Endothelial cell of umbilical vein (primary cell): ENCODE measurements around the gene TNFRSF19. TPM values are rescaled to one million over a fixed set of nuclear protein-coding genes. Genes with fewer than 3 reads are reported as not detected.

Source experiments
- BruUV-seq: library from RNA; stranded (reverse); fragments of 400-500 nt; replicated peaks from 2 replicates; lab custom pipeline; 2021; lab: Mats Ljungman, UMichigan
- CTCF ChIA-PET: fragments of 300-600, 350-600 bp; sonication (Branson Sonifier 250); formaldehyde crosslinking; loops from one replicate; lab custom pipeline; 2021; ENCODE audit warnings: antibody characterized with exemption, inconsistent platforms; lab: Charles Lee
- POLR2A ChIA-PET: fragments of 300-600, 350-600 bp; sonication (Branson Sonifier 250); formaldehyde crosslinking; loops from one replicate; lab custom pipeline; 2021; ENCODE audit warnings: antibody characterized with exemption, inconsistent platforms; lab: Charles Lee
- DNase-seq: peaks from one replicate; pipeline ENCODE4 v3.0.0-alpha.2; 2011; ENCODE audit warnings: low read depth, low spot score
- FAIRE-seq: peaks from 2 replicates; lab custom pipeline; 2011; peaks lifted over from hg19 to GRCh38; lab: Jason Lieb, UNC
- H2AFZ ChIP-seq: 2 replicates; pipeline ENCODE4 v1.6.0; 2012; ENCODE audit warnings: low read depth, low read length, control low read depth, inconsistent platforms
- H3K27ac ChIP-seq: 2 replicates; pipeline ENCODE4 v1.5.1; 2011; ENCODE audit warnings: low read depth, mild to moderate bottlenecking, control low read depth, low read length, moderate library complexity; ENCODE audit not compliant: insufficient read depth
- H3K27me3 ChIP-seq, 2 experiments: 2 replicates each; pipeline versions ENCODE4 v1.6.0 to v1.6.1; 2011; ENCODE audit warnings: low read length in 2 of 2, mixed read lengths in 1 of 2; ENCODE audit not compliant: control insufficient read depth in 2 of 2, insufficient read depth in 2 of 2
- H3K36me3 ChIP-seq, 2 experiments: 2 replicates in 1 of 2; 3 replicates in 1 of 2; pipeline ENCODE4 v1.5.1; 2011; ENCODE audit warnings: low read length in 2 of 2, mild to moderate bottlenecking in 1 of 2, moderate library complexity in 1 of 2; ENCODE audit not compliant: control insufficient read depth in 2 of 2, insufficient read depth in 2 of 2; ENCODE audit errors: extremely low read depth in 1 of 2
- H3K4me1 ChIP-seq: 3 replicates; pipeline ENCODE4 v1.5.1; 2011; ENCODE audit warnings: mild to moderate bottlenecking, low read length; ENCODE audit not compliant: control insufficient read depth, insufficient read depth; ENCODE audit errors: extremely low read depth
- H3K4me2 ChIP-seq: 2 replicates; pipeline ENCODE4 v1.6.1; 2011; ENCODE audit warnings: low read length, control low read depth, mixed read lengths; ENCODE audit not compliant: insufficient read depth
- H3K4me3 ChIP-seq, 3 experiments: fragments of 200-600 bp in 1 of 3; sonication (generic), shearing (Covaris generic) in 1 of 3; replicated peaks in 1 of 3; 2 replicates each; pipeline ENCODE4 v1.5.1; 2011 to 2016; ENCODE audit warnings: control low read depth in 3 of 3, low read length in 3 of 3, mild to moderate bottlenecking in 2 of 3, inconsistent platforms in 1 of 3, low read depth in 1 of 3, moderate library complexity in 1 of 3; ENCODE audit not compliant: insufficient read depth in 1 of 3
- H3K79me2 ChIP-seq: 2 replicates; pipeline ENCODE4 v1.6.0; 2012; ENCODE audit warnings: low read length, inconsistent platforms; ENCODE audit not compliant: control insufficient read depth, insufficient read depth
- H3K9ac ChIP-seq: replicated peaks from 2 replicates; pipeline ENCODE3; 2011; ENCODE audit warnings: low read length, control low read depth; ENCODE audit not compliant: insufficient read depth; ENCODE audit errors: extremely low read depth
- H3K9me1 ChIP-seq: replicated peaks from 3 replicates; pipeline ENCODE4 v1.6.0; 2011; ENCODE audit warnings: mild to moderate bottlenecking, low read length; ENCODE audit not compliant: control insufficient read depth, insufficient read depth; ENCODE audit errors: extremely low read depth
- H3K9me3 ChIP-seq: replicated peaks from 2 replicates; pipeline ENCODE4 v1.5.1; 2012; ENCODE audit warnings: low read length, inconsistent platforms; ENCODE audit not compliant: control insufficient read depth, insufficient read depth
- H4K20me1 ChIP-seq: replicated peaks from 2 replicates; pipeline ENCODE3; 2011; ENCODE audit warnings: mild to moderate bottlenecking, low read length; ENCODE audit not compliant: control insufficient read depth, insufficient read depth; ENCODE audit errors: extremely low read depth
- EZH2 ChIP-seq: IDR thresholded peaks from 2 replicates; pipeline ENCODE4 v1.6.1; 2012; ENCODE audit warnings: borderline replicate concordance, low read depth, mild to moderate bottlenecking, moderate library complexity, low read length, inconsistent platforms; ENCODE audit not compliant: severe bottlenecking
- FOS ChIP-seq: IDR thresholded peaks from 2 replicates; pipeline ENCODE4 v1.6.1; 2011; ENCODE audit warnings: mild to moderate bottlenecking, low read length, moderate library complexity, borderline replicate concordance; ENCODE audit not compliant: insufficient read depth
- GATA2 ChIP-seq: IDR thresholded peaks from 2 replicates; pipeline ENCODE4 v1.7.0; 2011; ENCODE audit warnings: low read depth, mild to moderate bottlenecking, moderate library complexity, mixed read lengths, low read length; ENCODE audit not compliant: insufficient read length, insufficient read depth
- JUN ChIP-seq: IDR thresholded peaks from 2 replicates; pipeline ENCODE4 v1.6.1; 2011; ENCODE audit warnings: borderline replicate concordance, low read depth; ENCODE audit not compliant: insufficient read length, insufficient read depth
- MYC ChIP-seq: IDR thresholded peaks from one replicate; pipeline ENCODE4 v1.6.1; 2011; ENCODE audit warnings: mild to moderate bottlenecking, low read depth, low read length
- POLR2A ChIP-seq: IDR thresholded peaks from 2 replicates; pipeline ENCODE4 v1.6.1; 2012; ENCODE audit warnings: low read depth, mild to moderate bottlenecking, control low read depth, low read length
- POLR2AphosphoS5 ChIP-seq: IDR thresholded peaks from 2 replicates; pipeline ENCODE4 v1.6.1; 2012; ENCODE audit warnings: low read depth, mild to moderate bottlenecking, control low read depth, low read length, moderate library complexity; ENCODE audit not compliant: insufficient read depth
- dilution Hi-C: fragments of 300-500 bp; cut with MboI; formaldehyde crosslinking; loops from one replicate; pipeline ENCODE4 v1.15.0; 2019; ENCODE audit warnings: low sequenced_read_pairs; ENCODE audit not compliant: extremely low pct_ligation_motif_present
- intact Hi-C: fragments of 100-400 bp; cut with micrococcal nuclease; formaldehyde crosslinking; loops from one replicate; pipeline ENCODE4 v1.10.0; 2022
- polyA plus RNA-seq, 4 experiments: library from polyadenylated mRNA; depleted of rRNA in 3 of 4; stranded (reverse) in 3 of 4; unstranded in 1 of 4; fragments of >200 nt; gene quantifications; 2 replicates each; pipeline versions ENCODE4 v1.2.1 to v1.2.3, GENCODE V29; 2011 to 2012; ENCODE audit warnings: missing spikeins in 1 of 4
- total RNA-seq: library from RNA; stranded (reverse); gene quantifications from 2 replicates; pipeline ENCODE4 v1.2.3, GENCODE V29; 2021
- TF ChIP-seq, protein P1 (sequence below): IDR thresholded peaks from 2 replicates; pipeline ENCODE4 v1.6.1; 2011; ENCODE audit not compliant: insufficient read depth, insufficient read length

The TNFRSF19 gene
- total and polyA plus RNA-seq, 2 donors (not counting 3 experiments of a cell fraction or from before 2014, with no cell fraction given): 0.23 to 0.29 TPM

DNA sequence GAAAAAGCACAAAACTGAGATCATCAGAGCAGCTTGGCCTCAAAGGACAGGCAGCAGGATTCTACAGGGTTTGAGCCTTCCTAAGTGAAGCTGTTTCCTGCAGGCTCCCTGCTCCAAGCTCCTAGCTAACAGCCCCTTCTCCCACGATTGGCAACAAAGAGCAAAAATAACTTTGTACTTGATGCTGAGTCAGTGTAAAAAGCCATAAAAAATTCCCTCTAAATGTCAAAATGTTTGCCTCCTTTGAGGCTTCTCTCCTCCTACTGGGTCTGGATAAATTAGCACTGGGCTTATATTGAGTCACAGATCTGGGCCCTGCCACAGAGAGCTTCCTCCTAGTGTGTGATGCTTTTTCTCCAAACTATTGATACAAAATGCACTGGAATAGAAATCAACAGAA lies 153.3 kb downstream of the TNFRSF19 start:
- ChIA-PET POLR2A (no interaction called here), CTCF (no interaction called here)
- Histone ChIP-seq H3K27ac (no peak overlapping the region), H3K9ac (no peak overlapping the region), H3K9me1 (no peaks in the 10 kb centered on the region), H3K4me3 (no peak overlapping the region), H3K9me3 (no peaks in the 10 kb centered on the region), H3K4me1 (no peaks in the 10 kb centered on the region), H2AFZ (no peak overlapping the region), H3K36me3 (no peaks in the 10 kb centered on the region), H3K4me2 (no peak overlapping the region), H3K79me2 (no peaks in the 10 kb centered on the region), H4K20me1 (no peaks in the 10 kb centered on the region), H3K27me3 (no peaks in the 10 kb centered on the region)
- dilution Hi-C loops: no loop called here
- no peak for DNase-seq
- intact Hi-C loops: no loop called here
- no TSS peak for BruUV-seq
- TF ChIP-seq, protein P1, sequence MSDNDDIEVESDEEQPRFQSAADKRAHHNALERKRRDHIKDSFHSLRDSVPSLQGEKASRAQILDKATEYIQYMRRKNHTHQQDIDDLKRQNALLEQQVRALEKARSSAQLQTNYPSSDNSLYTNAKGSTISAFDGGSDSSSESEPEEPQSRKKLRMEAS: no peak
- TF ChIP-seq MYC (no peak), GATA2 (no peak), POLR2A (no peak), EZH2 (no peak), FOS (no peak), JUN (no peak), POLR2AphosphoS5 (no peak)
- FAIRE-seq: no peak
